HEK293 (cell line): ENCODE data around the gene BOD1.
A peak's percentile ranks its signal among the peaks of the same experiment; 100 is the strongest.

ENCODE experiments used
- CTCF ChIA-PET: fragments of 350-600 bp; formaldehyde crosslinking; extraction: SDS; loops from one replicate; lab custom pipeline; 2021; ENCODE audit warnings: antibody characterized with exemption; lab: Yijun Ruan, JAX
- POLR2A ChIA-PET: fragments of 300-600 bp; formaldehyde crosslinking; extraction: SDS; loops from one replicate; lab custom pipeline; 2020; ENCODE audit warnings: antibody characterized with exemption, inconsistent platforms; lab: Yijun Ruan, JAX
- H3K27ac ChIP-seq: fragments of 200-500 bp; sonication (Bioruptor generic); 2 replicates; pipeline ENCODE4 v1.5.1; 2014; ENCODE audit warnings: low read depth, low read length, control low read depth, inconsistent platforms; ENCODE audit errors: extremely low read depth
- H3K36me3 ChIP-seq, 2 experiments: fragments of 200-500 bp in 1 of 2; sonication (Bioruptor generic) in 1 of 2; 1 replicate in 1 of 2; 2 replicates in 1 of 2; pipeline ENCODE4 v1.5.1; 2014 to 2017; ENCODE audit warnings: inconsistent platforms in 2 of 2, low read length in 2 of 2; ENCODE audit not compliant: control insufficient read depth in 2 of 2, insufficient read depth in 1 of 2
- H3K4me1 ChIP-seq: fragments of 200-500 bp; sonication (Bioruptor generic); 2 replicates; pipeline ENCODE4 v1.5.1; 2014; ENCODE audit warnings: mild to moderate bottlenecking, low read length, inconsistent platforms; ENCODE audit not compliant: control insufficient read depth, insufficient read depth
- H3K4me3 ChIP-seq: 2 replicates; pipeline ENCODE4 v1.5.1; 2011; ENCODE audit warnings: low read depth, mild to moderate bottlenecking, control low read depth, low read length, moderate library complexity
- H3K9me3 ChIP-seq: fragments of 200-500 bp; sonication (Bioruptor generic); 2 replicates; pipeline ENCODE4 v1.5.1; 2014; ENCODE audit warnings: low read depth, low read length, inconsistent platforms; ENCODE audit not compliant: control insufficient read depth, insufficient read depth
- IKZF3 ChIP-seq: fragments of 450-650 bp; IDR thresholded peaks from 2 replicates; pipeline ENCODE4 v1.5.0; 2018; ENCODE audit warnings: missing biosample characterization, mild to moderate bottlenecking, missing genetic modification characterization, moderate library complexity
- ZBTB17 ChIP-seq: fragments of 450-650 bp; formaldehyde crosslinking; IDR thresholded peaks from 2 replicates; pipeline ENCODE4 v1.5.1; 2016; ENCODE audit warnings: missing biosample characterization, missing genetic modification characterization
- ZBTB6 ChIP-seq: fragments of 450-650 bp; formaldehyde crosslinking; IDR thresholded peaks from 2 replicates; pipeline ENCODE4 v1.5.1; 2017; ENCODE audit warnings: missing biosample characterization, missing genetic modification characterization
- ZBTB8A ChIP-seq: fragments of 450-650 bp; formaldehyde crosslinking; IDR thresholded peaks from 2 replicates; pipeline ENCODE4 v1.5.1; 2016; ENCODE audit warnings: missing biosample characterization, missing genetic modification characterization
- ZIC2 ChIP-seq: fragments of 450-650 bp; formaldehyde crosslinking; IDR thresholded peaks from 2 replicates; pipeline ENCODE4 v1.5.1; 2016; ENCODE audit warnings: missing biosample characterization, missing genetic modification characterization
- ZNF2 ChIP-seq: fragments of 450-650 bp; formaldehyde crosslinking; IDR thresholded peaks from 2 replicates; pipeline ENCODE4 v1.5.1; 2016; ENCODE audit warnings: missing biosample characterization, missing genetic modification characterization
- ZNF223 ChIP-seq: fragments of 450-650 bp; formaldehyde crosslinking; IDR thresholded peaks from 2 replicates; pipeline ENCODE4 v1.5.1; 2016; ENCODE audit warnings: missing biosample characterization, missing genetic modification characterization
- ZNF335 ChIP-seq: fragments of 450-650 bp; formaldehyde crosslinking; conservative IDR thresholded peaks from 2 replicates; pipeline ENCODE4 v1.5.1; 2016; ENCODE audit warnings: missing biosample characterization, missing genetic modification characterization
- ZNF404 ChIP-seq: fragments of 450-650 bp; formaldehyde crosslinking; IDR thresholded peaks from 2 replicates; pipeline ENCODE4 v1.5.1; 2017; ENCODE audit warnings: missing biosample characterization, missing genetic modification characterization
- ZNF654 ChIP-seq: fragments of 450-650 bp; formaldehyde crosslinking; IDR thresholded peaks from 2 replicates; pipeline ENCODE4 v1.5.1; 2016; ENCODE audit warnings: low read depth, missing biosample characterization, missing genetic modification characterization
- ZNF660 ChIP-seq: fragments of 450-650 bp; IDR thresholded peaks from 2 replicates; pipeline ENCODE4 v1.5.1; 2018; ENCODE audit warnings: missing biosample characterization, mild to moderate bottlenecking, missing genetic modification characterization
- ZNF776 ChIP-seq: fragments of 450-650 bp; formaldehyde crosslinking; IDR thresholded peaks from 2 replicates; pipeline ENCODE4 v1.5.0; 2017; ENCODE audit warnings: missing biosample characterization, missing genetic modification characterization, borderline replicate concordance
- ZNF777 ChIP-seq: fragments of 450-650 bp; formaldehyde crosslinking; IDR thresholded peaks from 2 replicates; pipeline ENCODE4 v1.5.1; 2017; ENCODE audit warnings: missing biosample characterization, missing genetic modification characterization, borderline replicate concordance
- ZSCAN30 ChIP-seq: fragments of 450-650 bp; IDR thresholded peaks from 2 replicates; pipeline ENCODE4 v1.5.1; 2018; ENCODE audit warnings: missing biosample characterization, mild to moderate bottlenecking, missing genetic modification characterization, moderate library complexity
- TF ChIP-seq, protein P1 (sequence below): fragments of 450-650 bp; formaldehyde crosslinking; IDR thresholded peaks from 2 replicates; pipeline ENCODE4 v1.5.1; 2016; ENCODE audit warnings: missing biosample characterization, missing genetic modification characterization
- TF ChIP-seq, protein P2 (sequence below): fragments of 450-650 bp; formaldehyde crosslinking; IDR thresholded peaks from 2 replicates; pipeline ENCODE4 v1.5.1; 2016; ENCODE audit warnings: missing biosample characterization, missing genetic modification characterization

BOD1 gene

GRCh38 chr5:173573126-173573960, 43.1 kb downstream of the BOD1 start:
- no peak overlapping the region for H3K4me3 ChIP-seq

GRCh38 chr5:173572431-173573125, 43.9 kb downstream of the BOD1 start:
- POLR2A ChIA-PET, result interaction anchor here (1.1 kb wide), 1 partner anchor 244 kb away, joined by 3 read pairs; the partner anchor contains the start of gene STC2
- Histone ChIP-seq H3K36me3 (no peaks in the 10 kb centered on the region), H3K4me1 (no peaks in the 10 kb centered on the region), H3K9me3 (no peaks in the 10 kb centered on the region), H3K27ac (no peak overlapping the region), H3K4me3 (no peak overlapping the region)
- TF ChIP-seq ZNF404, result no peak
- TF ChIP-seq ZNF777 (tag by site-specific recombination), result no peak
- 0 out of 2 replicates have a peak, but pooled peaks have one; percentile 25 for TF ChIP-seq ZNF335 (tag by site-specific recombination)
- CTCF ChIA-PET, result interaction anchor here (0.6 to 2.5 kb wide), 27 partner anchors 8 to 1595 kb away, joined by 3 to 19 read pairs (median 4); no protein-coding TSS in a partner anchor

More at GRCh38 chr5:173573126-173573960, 43.1 kb downstream of the BOD1 start:
- no peak overlapping the region for H3K27ac ChIP-seq
- CTCF ChIA-PET, result interaction anchor here (0.6 to 2.5 kb wide), 27 partner anchors 9 to 1594 kb away, joined by 3 to 19 read pairs (median 4); no protein-coding TSS in a partner anchor
- H3K9me3 ChIP-seq, result no peaks in the 10 kb centered on the region
- TF ChIP-seq ZBTB6 (peak; percentile 36; the same call in 1 of the 2 replicates), ZIC2 (0 out of 2 replicates have a peak, but pooled peaks have one; percentile 14), ZNF660 (tag by site-specific recombination) (0 out of 2 replicates have a peak, but pooled peaks have one; percentile 53), ZBTB8A (tag by site-specific recombination) (peak; percentile 47; the same call in 1 of the 2 replicates), IKZF3 (peak; percentile 86), ZNF223 (no peak), ZBTB17 (peak; percentile 76), ZNF2 (0 out of 2 replicates have a peak, but pooled peaks have one; percentile 34), ZNF654 (tag by site-specific recombination) (peak; percentile 57), ZSCAN30 (tag by site-specific recombination) (0 out of 2 replicates have a peak, but pooled peaks have one; percentile 35), ZNF776 (tag by site-specific recombination) (no peak)
- TF ChIP-seq, protein P1, sequence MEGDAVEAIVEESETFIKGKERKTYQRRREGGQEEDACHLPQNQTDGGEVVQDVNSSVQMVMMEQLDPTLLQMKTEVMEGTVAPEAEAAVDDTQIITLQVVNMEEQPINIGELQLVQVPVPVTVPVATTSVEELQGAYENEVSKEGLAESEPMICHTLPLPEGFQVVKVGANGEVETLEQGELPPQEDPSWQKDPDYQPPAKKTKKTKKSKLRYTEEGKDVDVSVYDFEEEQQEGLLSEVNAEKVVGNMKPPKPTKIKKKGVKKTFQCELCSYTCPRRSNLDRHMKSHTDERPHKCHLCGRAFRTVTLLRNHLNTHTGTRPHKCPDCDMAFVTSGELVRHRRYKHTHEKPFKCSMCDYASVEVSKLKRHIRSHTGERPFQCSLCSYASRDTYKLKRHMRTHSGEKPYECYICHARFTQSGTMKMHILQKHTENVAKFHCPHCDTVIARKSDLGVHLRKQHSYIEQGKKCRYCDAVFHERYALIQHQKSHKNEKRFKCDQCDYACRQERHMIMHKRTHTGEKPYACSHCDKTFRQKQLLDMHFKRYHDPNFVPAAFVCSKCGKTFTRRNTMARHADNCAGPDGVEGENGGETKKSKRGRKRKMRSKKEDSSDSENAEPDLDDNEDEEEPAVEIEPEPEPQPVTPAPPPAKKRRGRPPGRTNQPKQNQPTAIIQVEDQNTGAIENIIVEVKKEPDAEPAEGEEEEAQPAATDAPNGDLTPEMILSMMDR (tag by site-specific recombination), result peak; percentile 90
- TF ChIP-seq, protein P2, sequence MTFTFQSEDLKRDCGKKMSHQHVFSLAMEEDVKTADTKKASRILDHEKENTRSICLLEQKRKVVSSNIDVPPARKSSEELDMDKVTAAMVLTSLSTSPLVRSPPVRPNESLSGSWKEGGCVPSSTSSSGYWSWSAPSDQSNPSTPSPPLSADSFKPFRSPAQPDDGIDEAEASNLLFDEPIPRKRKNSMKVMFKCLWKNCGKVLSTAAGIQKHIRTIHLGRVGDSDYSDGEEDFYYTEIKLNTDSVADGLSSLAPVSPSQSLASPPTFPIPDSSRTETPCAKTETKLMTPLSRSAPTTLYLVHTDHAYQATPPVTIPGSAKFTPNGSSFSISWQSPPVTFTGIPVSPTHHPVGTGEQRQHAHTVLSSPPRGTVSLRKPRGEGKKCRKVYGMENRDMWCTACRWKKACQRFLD, result no peak
- TF ChIP-seq, all 188 proteins: peak for 10
- POLR2A ChIA-PET, result interaction anchor here (1.1 kb wide), 1 partner anchor 245 kb away, joined by 3 read pairs; the partner anchor contains the start of gene STC2
- Histone ChIP-seq H3K4me1 (no peaks in the 10 kb centered on the region), H3K36me3 (no peaks in the 10 kb centered on the region)
